Stimulated activated CD8-positive, alpha-beta memory T cell treated with anti-CD3 and anti-CD28 coated beads, Interleukin-15, amount 100 ng/mL, for 4 hours (primary cell): Measurements from ENCODE around the gene FGF8.

Source experiments
- DNase-seq, 2 donors: peaks; one replicate each; pipeline ENCODE4 v3.0.0-alpha.2; 2020; ENCODE audit warnings: low read depth in 2 of 2

Gene FGF8

DNA sequence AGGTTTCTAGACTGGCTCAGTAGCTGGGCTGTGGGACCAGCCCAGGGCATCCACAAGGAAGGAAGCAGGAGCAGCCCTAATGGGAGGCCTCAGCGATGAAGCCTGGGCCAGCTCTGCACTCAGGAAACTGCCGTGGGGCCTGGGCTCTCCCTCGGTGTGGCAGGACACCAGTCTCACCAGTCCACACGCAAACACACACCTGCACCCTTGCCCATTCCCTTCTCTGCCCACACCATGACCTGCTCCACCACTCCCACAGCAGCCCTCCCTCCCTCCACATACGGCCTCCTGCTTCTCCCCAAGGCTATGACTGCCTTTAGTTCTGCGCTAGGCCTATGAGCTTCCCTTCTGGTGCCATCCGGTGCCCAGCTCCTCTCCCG lies 7.1 kb downstream of the FGF8 start:
- no peak for DNase-seq

DNA sequence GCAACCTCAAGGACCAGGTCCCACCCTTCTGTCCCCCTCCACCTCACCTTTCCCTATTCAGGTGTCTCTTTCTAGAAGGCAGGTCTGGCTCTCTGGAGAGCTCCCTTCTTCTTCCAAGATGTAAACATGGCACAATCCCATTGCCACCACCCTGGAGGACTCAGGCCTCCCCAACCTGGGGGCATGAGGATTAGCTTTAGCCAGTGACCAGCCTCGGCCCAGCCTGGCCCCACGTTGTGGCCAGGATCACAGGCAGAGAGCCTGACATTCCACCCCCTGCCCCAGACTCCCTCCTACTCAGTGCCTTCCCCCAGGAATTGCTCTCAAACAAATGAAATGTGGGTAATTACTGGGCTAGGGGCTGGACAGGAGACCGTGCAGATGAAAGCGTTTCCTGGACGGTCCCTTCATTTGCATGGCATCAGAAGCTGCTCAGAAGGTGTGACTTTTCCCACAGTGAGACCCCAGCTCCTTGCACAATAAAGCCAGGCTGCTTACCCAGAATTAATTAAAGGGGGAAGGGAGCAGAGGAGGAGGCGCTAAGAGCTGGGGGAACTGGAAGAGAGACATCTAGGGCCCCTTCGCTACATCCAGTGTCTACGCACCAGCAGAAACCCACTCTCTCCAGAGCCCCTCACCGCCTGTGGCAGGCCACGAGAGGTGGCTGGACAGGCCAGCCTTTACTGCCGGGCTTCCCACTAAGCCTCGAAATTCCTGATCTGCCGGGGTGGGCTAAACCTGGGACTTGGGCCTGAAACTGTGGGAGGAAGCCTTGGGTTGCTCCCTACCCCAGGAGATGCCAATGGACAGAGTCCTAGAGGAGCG lies 7.7 kb downstream of the FGF8 start:
- no peak for DNase-seq

DNA sequence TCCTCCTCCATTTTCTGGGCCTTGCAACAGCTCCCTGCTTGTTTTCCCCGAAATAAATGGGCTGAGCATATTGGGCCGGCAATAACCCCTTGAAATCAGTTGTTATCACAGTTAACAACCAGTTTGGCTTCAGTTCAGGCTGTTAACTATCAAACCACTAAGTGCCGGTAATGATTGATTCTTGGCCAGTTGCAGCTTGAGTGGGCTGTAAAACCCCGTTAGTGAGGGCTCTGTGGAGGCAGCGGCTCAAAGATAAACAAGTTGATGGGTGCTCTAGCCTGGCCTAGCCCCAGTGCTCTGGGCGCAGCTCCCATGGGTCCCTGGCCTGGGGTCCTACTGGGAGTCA lies 8.3 kb downstream of the FGF8 start:
- DNase-seq: no peak

DNA sequence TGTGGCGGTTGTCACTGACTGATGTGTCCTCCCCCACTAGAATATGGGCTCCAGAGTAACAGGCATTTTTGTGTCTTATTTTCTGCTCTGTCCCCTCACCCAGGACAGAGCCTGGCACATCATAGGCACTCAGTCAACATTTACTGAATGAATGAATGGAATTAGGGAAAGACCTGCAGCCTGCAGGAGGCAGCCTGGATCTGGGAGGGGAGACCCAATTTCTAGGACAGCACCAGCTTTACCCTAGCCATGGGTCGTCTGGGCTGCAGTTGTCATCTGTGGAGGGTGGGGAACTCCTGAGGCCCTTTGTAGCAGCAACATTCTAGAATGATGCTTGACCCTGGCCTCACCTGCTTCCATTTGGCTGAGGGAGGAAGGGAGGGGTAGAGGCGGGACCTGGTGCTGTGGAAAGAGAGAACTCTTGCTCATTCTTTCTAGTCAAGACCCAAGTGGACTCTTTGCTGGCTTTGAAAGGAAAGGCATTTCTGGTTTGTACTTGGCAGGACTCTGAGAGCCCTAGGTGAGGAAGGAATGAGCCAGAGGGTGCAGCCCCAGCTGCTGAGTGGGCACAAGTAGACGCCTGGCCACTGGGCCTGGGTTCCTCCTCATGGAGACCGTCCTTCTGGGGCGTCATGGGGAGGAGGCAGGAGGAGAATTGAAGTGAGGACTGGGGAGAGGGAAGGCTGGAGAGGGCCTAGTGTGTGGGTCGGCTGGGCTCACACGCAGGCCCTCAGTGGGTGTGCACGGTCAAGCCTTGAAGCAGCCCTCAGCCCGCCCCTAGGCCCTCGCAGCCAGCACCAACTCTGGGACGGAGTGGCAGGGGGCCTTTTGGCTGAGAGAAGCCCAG lies 8.9 kb downstream of the FGF8 start:
- no peak for DNase-seq

DNA sequence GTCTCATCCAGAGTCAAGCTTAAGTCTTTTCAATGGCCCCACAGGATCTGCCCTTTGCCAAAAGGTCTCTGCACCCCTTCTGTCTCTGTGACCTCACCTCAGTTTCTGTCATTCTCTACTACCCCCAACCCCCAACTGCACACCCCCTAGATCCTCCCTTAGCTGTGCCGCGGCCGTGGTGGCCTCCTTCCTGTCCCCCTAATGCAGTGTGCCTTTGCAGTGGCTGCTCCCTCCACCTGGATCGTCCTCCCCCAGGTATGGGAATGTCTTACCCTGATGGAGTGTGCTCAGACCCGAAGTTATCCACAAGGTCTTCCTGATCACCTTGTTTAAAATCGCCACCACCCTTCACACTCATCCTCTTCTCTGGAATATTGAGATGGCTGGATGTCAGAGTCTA lies 9.6 kb downstream of the FGF8 start:
- no peak for DNase-seq

DNA sequence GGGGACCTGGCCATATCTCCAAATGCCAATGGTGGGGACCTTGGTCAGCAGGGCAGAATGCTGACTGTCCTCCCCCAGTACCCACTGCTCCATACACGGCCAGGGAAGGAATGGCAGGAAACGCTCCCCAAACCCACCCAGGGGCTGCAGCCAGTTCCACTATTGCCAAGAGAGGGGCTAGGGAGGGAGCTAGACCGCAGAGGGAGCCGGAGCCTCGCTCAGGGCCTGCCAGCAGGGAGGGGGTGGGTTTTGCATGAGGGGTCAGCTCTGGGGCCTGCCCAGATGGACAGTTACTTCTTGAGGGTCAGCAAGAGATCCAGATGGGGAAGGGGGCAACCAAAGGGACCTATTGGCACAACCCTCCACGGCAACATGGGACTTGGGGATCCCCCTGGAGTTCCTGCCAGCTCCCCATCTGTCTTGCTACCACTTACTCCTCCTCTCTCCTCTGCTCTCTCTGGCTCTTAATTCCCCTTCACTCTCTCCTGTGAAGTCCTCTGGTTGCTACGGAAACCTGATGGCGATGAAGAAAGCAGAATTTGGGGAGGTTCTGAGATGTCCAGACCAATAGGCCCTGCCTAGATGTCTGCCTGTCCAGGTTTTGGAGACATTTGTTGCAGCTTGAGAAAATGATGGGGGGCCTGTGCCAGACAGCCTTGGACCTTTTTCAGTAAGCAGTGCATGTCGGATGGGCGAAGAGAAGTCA lies 12.6 kb downstream of the FGF8 start:
- DNase-seq: no peak

DNA sequence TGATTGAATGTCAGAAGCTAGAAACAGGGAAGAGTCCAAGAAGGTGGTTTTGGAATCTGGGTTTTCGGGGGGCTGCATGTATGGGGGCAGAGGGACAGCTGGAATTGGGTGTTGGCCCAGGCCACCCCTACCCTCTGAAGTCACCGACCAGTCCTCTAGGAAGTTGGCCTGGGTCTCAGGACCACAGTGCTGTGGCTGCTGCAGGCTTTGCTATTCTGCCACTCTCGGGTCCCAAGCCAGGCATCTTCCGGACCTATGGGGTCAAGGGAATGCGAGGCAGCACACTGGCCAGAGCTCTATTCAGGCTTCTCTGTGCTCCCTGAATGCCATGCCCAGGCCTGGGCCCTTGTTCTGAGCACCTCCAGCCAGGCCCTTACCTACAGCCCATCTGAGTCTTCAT lies 13.2 kb downstream of the FGF8 start:
- no peak for DNase-seq

DNA sequence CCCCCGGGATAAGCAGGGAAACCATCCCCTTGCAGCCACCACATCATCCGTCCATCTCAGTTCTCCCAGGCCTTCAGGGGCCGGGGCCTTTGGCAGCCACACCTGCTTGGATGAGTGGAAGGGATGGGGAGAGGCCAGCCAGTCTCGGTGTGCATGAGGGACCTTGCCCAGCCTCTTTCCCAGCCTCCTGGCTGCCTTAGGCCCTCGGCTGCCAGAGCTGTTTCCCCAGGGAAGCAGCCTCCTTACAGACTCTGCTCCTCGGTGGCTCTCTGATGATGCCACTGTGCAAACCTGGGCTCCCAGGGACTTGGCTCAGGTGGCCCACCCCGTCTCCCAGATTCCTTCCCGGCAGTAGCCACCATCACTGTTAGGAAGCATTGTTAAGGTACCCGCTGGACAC lies 14.7 kb downstream of the FGF8 start:
- DNase-seq: no peak

DNA sequence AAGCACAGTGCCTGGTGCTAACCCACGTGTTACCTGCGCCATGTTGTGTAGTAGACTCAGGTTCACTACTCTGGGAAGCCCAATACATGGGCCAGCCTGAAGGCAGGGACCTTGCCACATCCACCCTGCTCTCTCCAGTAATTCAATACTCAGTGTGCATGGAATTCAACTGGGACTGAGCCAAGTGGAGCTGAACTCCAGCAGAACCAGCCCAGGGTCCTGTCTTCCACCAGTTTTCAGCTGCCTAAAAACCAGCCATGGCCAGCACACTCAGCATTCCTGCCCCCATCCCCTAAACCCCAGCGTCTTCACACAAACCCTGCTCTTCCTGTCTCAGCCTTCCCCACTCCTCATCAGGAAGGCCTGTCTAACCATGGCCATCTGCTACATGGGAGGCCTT lies 15.4 kb downstream of the FGF8 start:
- no peak for DNase-seq

DNA sequence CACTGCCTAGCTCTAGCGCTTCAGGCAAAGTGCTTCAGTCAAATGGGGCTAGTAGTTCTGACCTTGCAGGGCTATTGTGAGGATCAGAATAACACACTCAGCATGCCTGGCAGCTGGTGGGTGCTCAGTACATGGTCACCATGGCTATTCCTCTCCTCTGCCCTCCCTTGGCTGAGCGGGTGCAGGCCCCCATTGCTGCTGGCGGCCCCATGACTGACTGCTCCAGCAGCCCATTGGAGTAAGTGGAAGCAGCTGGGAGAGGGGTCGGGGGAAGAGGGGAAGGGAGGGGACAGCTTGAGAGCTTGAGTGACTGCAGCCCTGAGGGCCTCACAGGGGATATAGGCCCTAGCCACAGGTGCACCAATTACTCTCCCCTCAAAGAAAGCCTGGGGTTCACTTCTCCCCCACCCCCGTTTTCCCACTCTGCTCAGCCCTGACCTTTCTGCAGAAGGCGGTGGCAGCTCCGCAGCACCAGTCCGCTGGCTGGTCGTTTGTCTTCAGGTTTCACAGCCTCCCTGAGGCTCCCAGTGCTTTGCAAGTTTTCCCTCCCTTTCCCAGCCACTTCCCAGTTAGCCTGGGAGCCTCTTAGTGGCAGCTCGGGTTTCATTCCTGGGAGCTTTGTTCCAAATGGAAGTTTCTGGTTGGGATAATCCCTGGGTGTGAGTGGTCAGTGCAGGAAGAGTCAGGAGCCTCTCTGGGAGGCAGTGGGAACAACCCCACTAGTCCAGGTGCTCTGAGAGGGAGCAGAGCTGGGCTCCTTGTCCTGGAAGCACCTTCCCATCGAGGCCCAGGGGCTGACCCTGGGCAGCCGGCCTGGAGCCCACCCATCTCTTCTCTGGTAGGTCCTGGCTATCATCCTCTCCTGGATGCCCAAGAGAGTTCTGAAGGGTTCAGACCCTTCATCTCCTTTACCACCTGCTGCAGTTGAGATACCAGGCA lies 16.3 kb downstream of the FGF8 start:
- no peak for DNase-seq

DNA sequence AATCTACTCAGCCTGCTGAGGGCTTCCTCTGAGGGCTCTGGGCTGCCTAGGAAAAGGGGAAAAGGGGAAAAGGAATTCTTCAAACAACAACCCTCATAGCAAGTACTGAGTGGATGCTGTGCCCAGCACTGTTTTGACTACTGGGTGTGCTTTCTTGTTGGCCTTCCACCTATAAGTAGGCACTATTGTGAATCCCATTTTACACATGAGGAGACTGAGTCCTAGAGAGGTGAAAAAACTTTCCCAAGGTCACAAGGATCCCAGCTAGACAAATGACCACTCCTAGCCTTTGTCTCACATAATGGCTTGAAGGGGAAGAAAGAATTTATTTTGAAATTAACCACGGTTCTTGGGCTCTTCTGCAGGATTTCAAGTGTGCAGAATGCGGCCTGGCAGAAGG lies 17.1 kb downstream of the FGF8 start:
- DNase-seq: no peak

DNA sequence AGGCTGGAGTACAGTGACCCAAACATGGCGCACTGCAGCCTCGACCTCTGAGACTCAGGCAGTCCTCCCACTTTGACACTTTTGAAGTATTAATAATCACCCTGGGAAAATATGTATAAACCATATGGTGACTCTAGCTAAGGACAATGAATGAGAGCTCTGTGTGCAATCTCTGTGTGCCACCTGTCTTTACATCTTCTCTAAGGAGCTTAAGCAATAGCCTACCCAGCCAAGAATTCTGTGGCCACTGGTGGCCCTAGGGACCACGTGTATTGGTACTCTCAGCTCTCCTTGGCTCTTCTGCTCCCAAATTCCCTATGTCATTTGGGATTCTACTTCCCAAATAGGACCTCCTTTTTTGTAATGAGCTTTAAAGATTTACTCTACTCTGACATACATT lies 23.7 kb downstream of the FGF8 start:
- no peak for DNase-seq

DNA sequence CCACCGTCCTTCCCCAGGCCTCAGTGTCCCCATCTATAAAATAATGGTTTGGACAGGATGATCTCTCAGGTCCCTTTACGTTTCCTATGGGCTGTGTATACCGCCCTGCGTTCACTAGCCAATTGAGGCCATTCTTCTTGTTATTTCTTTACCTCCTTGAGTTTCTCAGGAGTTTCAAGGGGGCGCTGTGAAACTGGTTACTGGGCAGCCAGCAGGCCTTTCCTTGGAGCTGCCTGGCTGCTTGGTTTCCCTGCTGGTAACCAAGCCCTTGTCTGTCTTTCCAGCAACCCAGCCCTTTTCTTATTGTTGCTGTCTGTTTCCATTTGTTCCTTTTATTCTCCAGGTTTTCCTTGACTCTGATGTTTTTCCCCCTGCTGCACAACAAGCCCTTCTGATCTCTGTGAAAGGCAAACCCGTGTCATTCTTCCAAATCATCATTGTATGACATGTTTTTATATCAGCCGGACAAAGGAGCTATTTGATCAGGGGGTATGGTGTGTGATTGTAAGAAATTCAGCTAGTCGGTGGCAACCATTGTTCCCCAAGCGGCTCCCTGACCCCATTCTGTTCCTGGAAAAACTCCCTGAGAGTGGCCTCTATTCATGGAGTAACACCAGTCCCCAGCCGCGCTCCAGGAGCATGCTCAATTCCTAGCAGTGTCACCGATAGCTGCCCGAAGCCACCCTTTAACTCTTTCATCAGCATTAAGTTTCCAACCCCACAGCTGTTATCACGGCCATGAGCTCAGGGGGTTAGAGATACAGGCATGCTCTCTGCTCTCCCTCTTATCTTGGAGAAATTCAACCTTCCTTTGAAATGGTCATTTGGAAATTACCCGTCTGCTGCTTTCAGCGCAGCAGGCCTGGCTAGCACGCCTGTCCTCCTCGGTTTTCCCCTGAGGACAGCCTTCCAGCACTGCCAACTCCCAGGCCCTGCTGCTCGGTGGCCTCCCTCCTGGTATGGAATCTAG lies 26.6 kb downstream of the FGF8 start:
- no peak for DNase-seq

DNA sequence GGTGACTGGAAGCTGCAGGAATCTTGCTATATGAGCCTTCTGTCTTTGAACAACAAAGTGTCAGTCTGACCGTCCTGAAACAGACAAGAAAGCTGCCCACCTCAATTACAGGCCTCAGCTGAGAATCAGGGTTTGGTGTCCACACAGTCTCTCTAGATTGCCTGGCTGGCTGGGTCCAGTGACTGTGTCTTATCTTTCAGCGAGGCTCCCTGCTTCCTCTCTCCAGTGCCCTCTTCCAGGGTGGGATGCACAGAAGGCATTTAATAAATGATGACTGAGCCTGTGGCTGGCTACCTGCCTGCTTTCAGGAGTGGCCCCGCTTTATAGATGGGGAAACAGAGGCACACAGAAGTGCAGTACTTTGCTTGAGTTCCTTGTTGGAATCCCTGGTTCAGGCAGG lies 27.4 kb downstream of the FGF8 start:
- DNase-seq: no peak

DNA sequence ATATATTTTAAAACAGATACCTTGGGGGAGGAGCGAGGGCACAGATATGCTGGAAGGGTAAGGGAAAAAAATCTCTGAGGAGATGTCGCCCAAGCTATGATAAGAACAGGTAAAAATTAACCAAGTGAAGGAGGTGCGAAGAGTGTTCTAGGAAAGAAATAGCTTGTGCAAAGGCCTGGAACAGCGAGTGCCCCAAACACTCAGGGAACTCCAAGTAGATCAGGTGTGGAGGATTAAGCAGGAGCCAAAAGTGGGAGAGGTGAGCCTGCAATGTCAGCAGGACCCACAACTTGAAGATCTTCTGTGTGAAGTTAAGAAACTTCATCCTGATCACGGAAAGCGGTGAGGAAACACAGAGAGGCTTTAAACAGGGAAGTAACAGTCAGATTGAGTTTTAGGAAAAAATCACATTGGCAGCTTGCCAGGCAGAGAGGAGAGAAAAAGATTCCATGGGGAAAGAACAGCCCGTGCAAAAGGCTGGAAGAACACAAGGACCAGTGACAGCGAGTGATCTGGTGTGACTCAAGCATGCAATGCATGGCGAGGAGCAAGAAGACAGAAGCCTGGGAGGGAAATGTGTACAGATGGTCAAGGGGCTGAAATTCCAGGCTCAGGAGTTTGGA lies 30.7 kb downstream of the FGF8 start:
- DNase-seq: no peak

DNA sequence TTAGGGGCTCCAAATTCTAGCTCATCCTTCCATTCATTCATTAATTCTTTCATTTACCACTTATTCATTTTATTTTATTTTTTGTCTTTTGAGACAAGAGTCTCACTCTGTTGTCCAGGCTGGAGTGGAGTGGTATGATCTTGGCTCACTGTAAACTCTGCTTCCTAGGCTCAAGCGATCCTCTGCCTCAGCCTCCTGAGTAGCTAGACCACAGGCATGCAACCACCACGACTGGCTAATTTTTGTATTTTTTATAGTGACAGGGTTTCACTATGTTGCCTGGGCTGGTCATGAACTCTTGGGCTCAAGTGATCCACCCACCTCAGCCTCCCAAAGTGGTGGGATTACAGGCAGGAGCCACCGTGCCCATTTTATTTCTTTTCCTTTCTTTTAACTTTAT lies 31.6 kb downstream of the FGF8 start:
- no peak for DNase-seq

DNA sequence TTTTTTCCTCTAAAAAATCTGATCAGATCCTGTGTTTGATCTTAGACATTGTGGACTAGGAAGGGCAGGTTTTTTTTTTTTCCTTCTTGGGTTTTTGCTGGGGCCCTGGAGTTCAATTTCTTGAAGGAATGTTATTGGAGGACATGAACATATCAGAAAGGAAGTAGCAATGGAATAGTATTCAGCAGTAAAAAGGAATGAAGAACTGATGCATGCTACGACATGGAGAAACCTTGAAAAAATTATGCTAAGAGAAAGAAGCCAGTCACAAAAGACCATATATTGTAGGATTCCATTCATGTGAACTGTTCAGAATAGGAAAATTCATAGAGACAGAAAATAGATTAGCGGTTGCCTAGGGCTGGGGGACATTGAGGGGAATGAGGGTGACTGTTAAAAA lies 34.0 kb downstream of the FGF8 start:
- DNase-seq: no peak

DNA sequence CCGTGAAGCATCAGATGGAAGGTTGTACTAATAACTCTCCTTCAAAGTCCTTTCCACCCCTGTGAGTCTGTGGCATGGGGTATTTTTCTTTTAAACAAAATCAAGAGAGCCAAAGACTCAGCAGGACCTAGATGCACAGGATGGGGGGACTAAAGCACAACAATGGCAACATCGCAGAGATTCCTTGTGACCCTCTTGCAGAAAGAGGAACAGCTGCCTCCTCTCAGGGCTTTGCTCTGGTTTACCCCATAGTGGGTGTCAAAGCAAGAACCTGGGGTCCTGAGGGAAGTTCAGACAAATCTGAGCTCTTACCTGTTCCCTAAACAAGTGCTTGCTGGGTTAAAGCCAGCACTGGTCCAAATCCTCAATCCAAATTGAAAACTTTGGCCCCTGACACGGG lies 39.2 kb downstream of the FGF8 start:
- no peak for DNase-seq

DNA sequence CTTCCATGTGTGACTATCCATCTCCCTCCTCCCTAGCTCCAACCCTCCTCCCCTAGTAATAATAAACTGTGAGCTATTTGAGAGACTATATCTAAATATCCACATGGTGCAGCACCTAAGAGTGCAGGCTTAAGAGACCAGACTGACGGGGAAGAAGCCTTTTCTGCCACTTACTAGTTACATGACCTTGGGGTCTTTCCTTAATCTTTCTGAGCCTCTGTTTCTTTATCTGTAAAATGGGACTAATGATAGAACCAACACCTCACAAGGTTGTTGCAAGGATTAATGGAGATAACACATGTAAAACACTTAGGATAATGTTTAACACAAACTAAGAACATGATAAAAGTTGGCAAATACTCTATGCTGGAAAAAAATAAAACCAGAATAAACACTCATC lies 43.8 kb downstream of the FGF8 start:
- DNase-seq: no peak

DNA sequence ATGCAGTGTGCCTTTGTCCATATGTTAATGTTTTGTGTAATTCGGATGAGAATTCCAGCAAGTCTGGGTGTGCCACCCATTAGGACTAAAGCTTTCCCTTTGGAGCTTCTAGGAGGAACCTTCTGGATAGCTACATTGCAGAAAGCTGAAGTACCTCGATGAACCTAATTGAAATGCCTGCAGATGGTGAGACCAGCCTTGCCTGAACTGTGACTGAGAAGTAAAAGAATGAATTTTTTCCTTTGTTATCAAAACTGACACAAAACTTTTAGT lies 49.9 kb downstream of the FGF8 start:
- no peak for DNase-seq
